HPDE6-E6E7 (cell line): ENCODE results near the gene RARA.

Experiments
- DNase-seq: peaks from one replicate; pipeline ENCODE4 v3.0.0; 2011; ENCODE audit warnings: missing footprints; ENCODE audit errors: extremely low spot score

Gene RARA

DNA sequence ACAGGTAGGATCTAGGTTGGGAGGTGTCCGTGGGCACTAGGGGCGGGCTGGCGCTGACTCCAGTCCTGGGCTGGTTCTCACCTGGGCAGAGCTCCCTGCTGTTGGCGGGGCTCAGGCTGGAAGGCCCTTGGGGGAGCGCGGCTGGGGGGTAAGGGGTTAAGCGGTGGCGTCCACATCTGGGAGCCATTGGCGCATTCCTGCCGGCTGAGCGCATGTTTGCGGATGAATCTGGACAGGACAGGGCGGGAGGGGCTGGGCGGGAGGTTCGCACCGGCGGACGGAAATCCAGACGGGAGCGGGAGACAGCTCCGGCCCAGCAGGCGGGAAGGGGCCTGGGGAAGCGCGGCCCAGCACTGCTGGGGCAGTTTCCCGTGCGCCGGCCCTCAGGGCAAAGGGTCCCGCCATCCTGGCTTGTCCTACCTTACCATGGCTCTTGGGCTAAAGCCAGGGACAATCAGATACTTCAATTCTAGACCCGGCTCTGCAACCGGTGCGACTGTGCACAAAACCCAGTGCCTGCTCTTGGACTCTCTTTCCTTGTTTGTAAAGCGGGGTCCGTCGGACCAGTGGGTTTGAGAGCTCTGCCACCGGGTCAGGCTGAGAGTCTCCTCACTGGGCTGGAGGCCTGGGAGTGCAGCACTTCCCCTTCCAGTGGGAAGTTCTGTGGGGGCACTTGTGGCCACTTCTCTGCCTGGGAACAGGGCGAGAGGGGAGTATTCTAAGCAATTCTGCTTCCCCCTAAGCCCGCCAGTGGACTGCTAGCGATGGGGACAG lies 7.8 kb downstream of the RARA start:
- DNase-seq = no peak

DNA sequence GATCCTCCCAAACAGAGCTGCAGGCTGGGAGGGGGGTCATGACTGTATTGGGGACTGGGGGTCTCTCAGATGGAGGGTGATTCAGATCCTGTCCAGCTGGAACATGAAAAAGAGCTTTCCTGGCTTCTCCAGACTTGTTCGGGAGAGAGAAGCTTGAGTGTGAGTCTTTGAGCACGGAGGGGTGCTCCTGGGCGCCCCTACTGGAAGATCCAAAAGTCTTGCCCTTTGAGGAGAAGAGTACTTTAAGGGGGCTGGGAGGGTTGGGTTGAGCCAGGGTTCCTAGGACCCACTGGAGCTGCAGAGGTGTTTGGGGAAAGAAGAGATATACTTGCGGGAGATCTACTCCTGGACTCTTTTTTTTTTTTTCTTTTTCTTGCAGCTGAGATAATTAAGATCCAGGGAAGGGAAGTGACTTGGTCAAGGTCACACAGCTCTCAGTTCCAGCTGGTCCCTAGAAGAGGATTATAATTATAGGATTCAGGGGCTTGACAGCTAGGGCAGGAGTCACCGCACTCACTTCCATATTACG lies 8.4 kb downstream of the RARA start:
- no peak for DNase-seq

DNA sequence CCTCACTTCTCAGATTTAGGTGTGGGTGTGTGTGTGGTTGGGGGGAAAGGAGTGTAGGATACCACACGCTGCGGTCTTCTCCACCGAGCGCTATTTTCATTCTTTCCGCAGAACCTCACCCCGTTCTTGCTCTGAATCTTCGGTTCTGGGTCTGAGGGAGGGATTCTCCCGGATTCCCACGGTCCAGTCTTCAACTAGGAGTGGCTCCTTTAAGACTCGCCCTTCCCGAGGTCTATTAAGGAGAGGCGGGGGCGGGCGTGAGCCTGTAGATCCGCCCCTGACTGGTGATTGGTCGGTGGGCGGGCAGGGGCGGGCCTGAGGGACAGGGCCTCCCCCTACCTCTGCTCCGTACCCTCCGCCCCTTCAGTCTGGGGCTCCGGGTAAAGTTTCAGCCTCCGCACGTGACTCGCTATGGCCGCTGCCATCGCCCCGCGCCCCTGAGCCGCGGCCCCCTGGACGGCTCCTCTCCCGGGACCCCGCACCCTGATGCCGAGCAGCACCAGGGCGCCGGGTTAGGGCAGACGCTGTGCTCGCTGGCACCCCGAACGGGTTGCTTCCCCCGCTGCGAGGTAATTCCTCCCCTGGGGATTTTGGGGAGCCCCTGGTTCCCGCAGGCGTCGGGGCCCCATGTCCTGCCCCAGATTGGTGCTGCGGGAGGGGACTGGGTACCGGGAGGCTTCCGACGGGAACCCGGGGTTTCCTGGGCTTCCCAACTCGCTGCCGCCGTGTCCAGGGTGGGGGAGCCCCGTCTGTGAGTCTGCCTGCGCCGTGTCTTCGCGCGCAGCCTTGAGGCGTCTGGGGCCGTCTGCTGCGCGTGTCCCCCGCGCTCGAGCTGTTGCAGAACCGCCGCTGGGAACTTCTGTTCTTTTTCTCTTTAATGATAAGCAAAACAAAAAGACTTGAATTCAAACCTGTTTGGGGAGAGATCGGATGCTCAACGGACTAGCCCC lies 9.2 kb downstream of the RARA start:
- peak; percentile 97 for DNase-seq

DNA sequence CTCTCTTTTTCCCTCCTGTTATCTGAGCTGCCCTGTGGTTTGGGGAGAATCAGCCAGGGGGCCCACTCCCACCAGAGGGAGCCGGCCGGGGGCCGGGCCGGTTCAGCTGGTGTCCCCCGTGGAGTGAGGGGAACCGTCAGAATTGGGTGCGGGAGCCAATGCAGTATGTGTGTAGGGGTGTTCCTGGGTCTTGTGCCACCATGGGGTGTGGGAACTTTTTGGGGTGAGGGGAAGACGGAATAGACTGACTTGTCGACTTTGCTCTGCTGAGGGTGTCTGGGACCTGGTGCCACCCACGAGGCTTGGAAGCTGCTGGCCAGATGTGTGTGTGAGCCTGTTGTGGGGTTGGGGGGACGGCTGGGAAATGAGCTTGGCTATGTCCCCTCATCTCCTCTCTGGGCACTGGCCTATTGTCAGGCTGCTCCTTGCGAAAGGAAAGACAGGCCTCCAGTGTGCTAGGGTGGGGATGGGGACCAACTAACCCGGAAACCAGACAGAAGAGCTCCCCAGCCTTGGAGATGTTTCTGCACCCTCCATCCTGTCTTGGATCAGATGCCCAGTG lies 9.9 kb downstream of the RARA start:
- no peak for DNase-seq

DNA sequence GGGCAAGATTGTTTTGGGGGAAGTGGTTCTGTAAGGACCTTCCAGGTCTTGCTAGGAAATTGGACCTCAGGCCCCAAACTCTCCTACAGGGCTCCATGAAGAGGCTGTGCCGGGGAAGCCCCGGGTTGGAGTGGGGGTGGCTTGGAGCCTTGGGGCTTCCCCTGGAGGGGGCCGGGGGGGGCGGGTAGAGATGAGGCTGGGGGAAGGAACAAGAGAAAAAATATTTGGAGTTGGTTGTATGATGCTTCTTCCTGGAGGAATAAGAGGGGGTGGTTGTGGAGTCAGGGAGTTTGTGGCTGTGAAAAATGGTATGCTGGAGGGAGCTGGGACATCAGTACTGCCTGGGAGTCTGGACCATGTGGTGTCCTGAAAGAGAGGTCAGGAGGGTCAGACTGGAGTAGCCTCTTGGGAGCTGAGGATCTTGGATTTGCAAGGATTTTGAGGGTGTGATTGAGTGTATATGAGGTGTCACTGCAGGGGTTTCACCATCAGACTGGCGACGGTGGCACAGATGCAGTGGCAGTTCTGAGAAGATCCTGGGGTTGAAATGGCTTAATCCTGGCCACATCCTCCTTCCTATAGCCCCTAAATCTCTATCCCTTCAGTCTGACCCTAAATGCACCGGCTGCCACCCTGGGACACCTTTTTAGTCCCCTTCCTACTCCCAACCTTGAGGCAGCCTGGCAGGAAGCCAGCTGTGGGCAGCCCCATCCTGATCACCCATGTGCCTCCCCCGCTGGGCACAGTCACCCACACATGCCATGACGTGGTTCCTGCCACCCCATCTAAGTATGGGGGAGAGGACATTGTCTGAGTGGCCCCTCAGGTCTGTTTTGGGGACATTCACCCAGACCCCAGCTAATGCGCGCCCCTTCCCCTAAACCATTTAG lies 10.9 kb downstream of the RARA start:
- no peak for DNase-seq

DNA sequence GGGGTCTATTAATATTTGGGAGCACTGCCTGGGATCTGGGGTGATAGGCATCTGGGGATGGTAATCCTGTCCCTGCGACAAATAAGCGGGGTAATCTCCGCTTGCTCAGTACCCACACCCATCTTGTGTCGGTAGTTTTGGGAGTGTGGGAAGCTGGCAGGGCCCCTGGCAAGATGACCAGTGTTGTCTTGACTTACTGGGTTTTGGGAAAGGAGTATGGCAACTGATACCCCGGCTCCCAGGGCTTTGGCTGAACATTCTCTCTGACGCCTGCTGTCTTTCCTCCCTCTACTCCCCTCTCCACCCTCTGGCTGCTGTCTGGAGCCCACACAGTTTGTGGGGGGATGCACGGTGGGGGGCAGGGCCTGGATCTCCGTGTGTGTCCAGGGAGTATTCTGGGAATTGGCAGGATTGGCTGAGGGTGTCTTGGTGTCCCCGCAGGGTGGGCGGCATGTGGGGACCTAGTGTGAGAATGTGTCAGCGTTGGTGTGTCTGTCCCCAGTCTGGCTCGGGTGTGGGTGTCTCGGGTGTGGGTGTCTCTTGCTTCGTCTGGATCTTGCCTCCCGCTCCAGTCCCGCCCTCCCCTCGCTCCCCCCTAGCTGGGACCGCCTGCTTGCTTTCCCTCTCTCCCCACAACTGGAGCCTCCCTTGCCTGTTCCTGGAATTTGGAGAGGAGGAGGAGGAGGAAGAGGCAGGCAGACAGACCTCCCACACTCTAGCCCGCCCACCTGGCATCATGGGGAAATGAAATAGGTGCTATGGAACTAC lies 12.0 kb downstream of the RARA start:
- DNase-seq = no peak

DNA sequence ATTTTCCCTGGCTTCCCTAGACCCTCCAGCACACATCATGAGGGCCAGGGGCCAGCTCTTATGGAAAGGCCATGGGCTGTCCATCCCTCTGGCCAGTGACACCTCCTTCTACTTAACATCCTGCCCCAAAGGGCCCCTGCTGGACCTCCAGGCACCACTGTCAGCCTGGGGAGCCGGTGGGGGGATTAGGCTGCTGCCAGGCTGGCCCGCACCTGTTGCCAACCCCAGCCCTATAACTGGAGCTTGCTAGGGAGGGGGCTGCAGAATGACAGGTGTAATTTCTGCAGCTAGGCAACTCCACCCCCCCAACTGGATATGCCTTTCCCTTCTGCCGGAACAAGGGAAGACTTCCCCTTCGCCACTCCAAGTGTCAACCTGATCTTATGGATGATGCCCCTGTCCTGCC lies 12.5 kb downstream of the RARA start:
- DNase-seq = no peak

DNA sequence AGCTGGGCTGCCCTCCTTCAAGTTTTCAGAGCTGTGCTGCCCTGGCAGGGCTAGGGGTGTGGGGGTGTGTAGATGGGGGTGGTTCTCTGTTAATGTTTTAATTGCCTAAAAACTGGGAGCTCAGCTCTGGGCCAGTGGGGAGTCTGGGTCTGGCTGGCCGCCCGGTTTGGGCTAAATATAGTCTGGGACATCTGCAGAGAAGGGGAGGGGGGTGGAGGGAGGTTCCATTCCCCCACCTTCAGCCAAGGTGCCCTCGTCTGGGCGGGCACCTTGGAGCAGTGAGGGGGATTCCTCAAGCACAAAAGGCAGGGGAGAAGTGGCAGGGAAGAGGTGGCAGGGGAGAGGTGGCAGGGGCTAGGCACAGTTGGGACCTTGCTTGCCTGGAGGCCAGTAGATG lies 13.0 kb downstream of the RARA start:
- DNase-seq = no peak

DNA sequence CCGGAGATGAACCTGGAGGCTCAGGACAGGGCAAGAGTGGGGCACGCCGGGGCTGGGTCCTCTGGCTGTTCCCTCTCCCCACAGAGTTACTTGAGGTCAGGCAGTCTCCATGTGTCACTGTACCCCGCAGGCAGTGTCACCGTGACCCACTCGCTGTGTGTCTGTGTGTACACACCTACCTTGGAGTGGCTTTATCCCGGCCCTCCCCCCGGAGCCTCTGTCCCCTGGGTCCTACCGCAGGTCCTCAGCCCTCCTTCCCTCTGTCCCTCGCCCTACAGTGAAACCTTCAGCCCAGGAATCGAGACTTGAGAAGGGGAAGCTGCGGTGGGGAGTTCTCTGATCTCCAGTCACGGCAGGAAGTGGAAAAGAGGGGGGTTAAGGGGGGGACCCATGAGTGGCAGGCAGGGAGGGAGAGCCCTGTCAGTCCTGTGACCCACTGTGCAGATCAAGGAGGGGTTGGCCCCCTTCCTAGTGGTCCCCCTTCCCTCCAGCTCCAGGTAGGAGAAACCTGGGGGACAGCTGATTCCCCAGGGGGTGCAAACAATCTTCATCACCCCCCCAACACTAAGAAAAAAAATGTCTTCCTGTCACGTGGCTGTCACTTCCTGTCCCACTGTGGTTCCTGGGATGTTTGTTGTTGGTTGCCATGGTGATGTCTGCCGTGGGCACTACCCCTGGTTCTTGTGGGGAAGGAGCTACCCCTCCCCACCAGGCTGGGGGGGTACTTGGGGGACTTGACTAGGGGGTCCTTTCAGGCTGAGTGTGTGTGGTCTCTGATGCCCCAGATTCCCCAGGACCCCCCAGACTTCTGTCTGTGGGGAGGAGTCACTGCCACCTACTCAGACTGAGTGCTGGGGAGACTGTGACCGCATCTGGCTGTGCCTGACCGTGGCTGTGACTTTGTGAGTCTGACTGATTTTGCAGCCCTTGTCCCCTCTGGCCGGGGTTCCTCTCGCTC lies 13.7 kb downstream of the RARA start:
- no peak for DNase-seq

DNA sequence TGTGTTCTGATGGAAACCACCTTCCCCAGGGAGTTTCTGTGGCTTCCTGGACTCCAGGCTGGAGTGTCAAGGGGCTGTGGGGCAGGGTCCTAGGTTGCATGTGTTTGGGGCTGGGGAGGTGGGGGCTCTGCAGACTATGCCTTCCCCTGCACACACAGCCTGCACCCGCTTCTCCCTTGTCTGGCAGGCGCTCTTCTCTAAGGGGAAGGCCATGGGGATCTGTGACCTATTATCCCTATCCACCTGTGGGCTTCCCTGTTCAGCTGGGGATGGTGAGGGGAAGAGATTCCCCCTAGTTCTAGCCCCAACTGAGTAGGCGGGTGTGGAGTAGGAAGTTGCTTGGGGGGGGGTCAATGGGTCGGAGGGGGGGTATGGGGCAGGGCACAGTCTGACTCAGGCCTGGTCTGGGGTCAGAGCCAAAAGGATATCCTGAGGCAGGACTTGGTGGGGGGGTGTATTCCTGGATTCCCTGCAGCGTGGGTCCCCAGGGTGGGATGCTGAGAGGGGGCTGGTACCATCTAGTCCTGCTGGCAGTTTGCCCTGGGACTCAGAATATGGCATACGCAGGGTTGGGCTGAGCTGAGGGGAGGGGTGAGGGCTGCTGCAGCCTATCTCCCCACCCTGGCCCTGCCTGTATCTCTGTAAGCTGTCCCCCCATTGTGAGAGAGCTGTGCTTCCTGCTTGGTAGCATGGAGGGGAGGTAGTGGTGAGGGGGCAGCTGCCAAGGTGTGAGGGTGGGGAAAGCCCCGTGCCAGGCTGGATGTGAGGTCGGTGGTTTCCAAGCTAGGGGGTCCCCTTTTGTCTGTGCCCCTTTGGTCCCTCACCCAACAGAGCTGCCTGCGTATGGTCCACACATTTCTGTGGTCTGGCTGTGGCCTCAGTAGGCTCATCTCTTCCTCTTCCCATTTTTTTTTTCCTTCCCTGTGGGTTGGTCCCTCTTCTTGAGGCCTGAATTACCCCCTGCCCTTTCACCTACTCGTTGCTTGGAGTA lies 14.7 kb downstream of the RARA start:
- no peak for DNase-seq

DNA sequence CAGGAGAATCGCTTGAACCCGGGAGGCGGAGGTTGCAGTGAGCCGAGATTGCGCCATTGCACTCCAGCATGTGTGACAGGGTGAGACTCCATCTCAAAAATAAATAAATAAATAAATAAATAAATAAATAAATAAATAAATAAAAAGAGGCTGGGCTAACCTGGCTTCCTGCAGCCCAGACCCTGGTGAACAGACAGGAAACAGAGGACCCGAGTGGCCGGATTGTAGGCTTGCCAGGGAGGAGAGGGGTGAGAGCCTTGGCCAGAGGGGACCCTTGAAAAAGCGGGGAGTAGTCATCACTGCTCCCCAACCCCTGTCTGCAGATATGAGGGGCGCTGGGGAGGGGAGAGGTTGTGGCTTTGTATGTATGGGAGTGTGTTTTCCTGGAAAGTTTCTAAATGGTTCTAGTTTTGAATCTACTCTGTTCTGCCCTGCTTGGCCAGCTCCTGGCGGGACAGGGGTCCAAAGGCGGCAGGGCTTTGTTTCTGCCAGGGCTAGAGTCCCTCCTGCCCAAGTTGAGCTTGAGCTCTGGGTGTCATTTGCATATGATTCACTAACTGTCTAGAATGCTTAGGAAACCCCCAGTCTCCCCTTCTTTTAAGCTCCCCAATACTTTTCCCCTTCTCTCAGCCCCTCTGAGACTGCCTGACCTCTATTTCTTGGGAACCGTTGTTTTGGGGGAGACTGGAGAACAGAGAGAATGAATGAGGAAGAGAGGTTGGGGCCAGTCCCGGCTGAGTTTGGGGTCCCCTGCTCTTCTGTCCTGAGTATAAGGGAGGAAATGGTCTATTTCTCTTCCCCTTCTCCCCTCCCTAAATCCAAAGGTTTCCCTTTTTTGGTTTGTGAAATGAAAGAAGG lies 16.4 kb downstream of the RARA start:
- no peak for DNase-seq

DNA sequence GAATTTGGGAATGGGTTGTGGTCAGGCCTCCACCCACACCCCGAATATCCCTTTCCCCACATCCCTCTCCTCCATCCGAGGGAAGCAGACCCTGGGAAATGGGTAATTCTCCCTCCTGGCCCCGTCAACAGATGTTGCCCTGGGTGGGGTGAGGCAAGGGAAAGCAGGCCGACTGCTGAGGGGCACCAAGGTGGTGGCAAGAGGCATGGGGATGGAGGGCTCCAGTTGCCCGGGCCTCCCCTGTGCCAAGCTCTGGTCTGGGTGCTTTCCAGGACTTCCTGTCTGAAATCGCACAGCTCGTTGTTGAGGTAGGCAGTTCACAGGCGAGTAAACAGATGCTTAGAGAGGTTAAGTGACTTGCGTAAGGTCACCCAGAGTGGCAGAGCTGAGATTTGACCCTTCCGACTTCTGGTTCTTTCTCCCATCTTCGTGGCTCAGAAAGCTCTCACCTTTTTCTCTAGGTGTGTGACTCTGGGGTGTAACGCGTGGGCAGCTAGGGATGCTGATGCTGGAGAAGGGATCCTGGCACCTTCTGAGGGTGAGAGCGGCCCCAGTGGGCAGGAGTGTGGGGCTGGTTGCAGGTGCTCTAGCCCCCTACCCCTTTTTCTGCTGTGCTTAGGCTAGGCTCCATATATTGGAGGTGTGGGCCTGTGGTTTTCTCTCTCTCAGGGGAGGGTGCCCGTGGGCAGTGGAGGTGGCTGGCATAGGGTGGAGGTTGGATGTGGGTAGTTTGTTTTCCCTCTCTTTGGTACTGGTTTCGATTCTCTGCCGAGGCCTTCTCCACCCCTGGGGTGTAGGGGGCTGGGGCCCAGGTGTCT lies 17.2 kb downstream of the RARA start:
- no peak for DNase-seq

DNA sequence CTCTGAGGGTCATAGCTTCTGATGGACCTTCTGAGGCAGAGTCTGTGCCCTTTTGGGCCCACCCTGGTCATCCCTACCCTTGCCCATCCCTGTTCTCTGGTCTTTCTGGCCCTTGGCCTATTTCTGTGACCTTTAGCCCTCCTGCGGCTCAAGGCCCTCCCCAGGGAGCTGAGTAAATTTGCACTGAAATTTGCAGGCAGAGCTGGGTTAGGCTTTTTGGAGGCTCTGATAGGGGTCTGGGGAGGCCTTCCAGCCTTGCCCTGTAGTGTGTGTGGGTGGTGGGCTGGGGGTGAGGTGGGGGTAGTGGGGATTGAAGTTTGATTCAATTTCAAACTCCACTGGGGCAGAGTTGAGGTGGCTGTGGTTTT lies 17.8 kb downstream of the RARA start:
- no peak for DNase-seq

DNA sequence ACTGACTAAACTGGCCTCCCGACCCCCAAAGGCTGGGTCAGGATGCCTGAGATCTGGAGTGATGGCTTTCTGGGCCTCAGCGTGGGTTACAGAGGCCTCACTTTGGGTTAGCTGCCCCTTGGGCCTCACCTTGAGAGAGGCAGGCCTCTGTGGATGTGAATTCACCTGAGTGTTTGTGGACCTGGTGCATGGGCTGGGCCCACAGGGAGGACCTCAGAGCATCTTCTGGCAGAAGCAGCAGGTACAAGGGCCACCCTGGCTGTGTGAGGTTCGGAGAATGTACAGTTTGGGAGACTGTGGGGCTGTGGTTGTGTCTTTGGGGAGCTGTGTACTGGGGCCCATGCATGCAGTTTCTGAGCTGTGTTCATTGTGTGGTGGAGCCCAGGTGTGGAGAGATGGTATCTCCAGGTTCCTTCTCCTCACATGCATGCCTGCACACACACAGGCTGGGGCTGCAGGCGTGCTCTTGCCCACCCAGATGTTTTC lies 18.3 kb downstream of the RARA start:
- no peak for DNase-seq

DNA sequence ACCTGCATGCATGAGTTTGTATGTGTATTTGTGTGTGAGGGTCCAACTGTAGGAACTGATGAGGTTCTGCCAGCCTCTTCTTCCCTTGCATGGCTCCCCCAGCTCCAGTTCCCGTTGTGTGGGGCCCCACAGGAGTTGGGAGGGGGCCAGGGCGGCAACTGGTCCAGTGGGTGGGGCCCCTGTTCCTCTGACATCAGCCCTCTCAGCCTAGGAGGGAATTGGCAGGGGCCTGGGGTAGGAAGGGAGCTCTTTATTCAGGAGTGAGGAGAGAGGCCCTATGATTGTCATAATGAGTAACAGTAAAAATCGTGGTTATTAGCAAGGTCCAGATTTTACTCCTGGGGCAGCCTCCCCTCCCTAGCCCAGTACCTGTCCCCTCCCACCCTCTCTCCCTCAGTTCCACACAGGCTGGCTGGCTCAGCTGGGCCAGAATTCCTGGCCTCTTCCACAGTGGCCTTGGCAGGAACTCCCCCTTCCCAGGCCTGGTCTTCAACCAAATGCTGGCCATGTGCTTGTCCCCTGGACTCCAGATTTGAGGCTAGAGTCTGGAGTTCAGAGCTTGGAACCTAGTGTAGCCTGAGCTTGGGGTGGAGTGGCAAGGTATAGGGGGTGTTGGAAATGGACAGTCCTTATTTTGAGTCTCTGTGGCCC lies 18.9 kb downstream of the RARA start:
- DNase-seq = no peak

DNA sequence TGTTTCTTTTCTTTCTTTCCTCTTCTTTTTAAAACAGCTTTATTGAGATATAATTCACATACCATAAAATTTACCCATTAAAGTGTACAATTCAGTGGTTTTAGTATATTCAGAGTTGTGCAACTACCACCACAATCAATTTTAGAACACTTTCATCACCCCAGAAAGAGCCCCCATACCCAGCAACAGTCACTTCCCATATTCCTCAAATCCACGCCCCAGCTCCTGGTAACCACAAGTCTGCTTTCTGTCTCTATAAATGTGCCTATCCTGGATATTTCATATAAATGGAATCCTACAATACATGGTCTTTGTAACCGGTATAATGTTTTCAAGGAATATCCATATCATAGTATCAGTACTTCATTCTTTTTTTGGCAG lies 19.4 kb downstream of the RARA start:
- no peak for DNase-seq
